Retina (tissue), 1 donor: ENCODE data around the gene TANGO6.
A peak's percentile ranks its signal among the peaks of the same experiment; 100 is the strongest.

ENCODE experiments used
- DNase-seq: peaks from one replicate; pipeline ENCODE4 v3.0.0-alpha.2; 2016

TANGO6 gene

DNA sequence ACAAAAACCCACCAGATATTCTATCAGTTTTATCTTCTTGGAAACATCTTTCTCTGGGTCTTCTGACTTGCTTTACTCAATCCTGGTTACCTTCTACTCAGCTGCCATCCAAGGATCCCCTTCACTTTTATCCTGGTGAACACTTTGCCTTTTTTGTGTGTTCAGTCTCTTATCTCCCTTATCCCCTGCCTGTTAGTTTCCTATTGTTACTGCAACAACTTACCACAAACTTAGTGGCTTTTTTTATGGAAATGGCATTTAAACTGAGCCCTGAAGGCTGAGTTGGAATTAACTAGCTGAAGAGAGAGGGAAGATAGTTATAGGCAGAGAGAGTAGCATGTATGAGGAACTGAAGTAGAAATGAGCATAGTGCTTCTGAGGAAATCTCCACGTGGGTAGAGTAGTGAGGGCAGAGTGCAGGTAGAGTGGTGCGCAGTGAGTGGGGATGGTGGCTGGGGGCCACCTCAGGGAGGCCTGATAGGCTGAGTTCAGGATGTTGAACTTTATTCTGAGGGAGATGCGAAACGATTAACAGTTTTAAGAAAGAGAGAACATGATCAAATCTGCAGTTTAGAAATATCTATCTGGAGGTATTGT lies 26.3 kb downstream of the TANGO6 start:
- no peak for DNase-seq

DNA sequence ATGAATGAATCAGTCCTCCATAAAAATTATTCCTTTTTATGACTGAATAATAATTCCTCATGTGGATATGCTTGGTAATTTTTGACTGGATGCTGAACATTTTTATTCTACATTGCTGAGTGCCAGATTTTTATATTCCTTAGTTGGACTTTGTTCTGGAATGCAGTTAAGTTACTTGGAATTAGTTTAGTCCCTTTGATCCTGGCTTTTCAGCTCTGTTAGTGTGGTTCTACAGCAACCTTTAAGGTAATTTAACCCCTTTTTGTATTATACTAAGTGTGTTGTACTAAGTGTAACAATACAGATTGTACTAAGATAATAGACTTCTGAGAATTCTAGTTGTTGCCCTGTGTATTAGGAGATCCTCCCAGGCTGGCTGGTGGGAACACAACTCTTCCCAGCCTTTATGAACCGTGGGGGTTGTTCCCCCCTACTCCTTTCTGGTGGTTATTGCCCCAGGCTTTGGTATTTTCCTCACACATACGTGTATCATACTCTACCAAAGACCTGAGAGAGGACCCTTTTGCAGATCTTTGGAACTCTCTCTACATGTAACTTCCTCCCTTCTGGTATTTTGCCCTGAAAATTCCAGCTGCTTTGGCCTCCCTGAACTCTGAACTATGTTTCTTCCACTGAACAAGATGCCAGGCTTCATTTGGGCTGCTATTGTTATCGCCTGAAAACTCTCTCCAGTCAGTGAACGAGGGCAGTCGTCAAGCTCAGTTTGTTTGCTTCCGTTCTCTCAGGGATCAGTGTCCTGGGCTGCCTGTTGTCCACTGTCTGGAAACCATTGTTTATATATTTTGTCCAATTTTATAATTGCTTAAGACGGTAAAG lies 30.5 kb downstream of the TANGO6 start:
- DNase-seq: no peak

GRCh38 chr16:68875871-68876270 lies 32.5 kb downstream of the TANGO6 start:
- DNase-seq: no peak

- no peak for DNase-seq
These were observed 40.4 kb downstream of the TANGO6 start for GRCh38 chr16:68883685-68884084.

DNA sequence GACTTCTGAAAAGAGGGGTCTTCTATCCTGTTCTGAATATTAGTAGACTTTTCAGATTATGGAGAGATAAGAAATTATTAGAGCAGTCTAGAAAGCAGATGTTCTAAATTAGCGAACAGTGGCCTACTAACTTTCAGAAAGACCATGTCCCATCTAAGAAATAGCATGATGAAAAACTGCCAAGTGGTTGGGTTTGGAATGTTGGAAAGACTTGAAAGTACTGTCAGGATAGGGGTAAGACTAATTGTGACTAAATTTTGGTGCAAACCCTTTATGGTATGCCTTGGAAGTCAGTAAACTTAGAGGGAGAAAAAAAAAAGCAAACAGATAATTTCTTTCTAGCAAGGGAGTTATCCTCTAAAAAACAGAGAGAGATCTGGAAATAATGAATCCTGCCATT lies 41.1 kb downstream of the TANGO6 start:
- DNase-seq: no peak

GRCh38 chr16:68884861-68885720 lies 41.8 kb downstream of the TANGO6 start:
- DNase-seq: peak; percentile 18

DNA sequence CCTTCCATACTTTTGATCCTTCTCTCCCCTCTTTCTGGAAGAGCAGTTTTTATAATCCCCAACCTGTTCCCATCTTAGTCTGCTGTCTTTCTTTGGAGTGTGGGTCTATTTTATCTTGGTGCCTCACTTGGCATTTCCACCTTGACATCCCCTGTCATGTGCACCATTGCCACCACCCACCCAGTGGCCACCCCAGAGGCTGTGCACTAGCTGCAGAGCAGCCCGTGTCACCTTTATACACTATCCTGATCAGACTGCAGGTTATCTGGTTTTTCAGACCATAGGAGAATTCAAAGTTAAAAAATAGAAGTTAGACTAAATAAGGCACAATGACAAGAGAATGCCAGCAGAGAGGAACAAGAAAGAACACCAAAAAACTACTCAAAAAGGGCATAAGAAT lies 43.8 kb downstream of the TANGO6 start:
- DNase-seq: no peak

GRCh38 chr16:68889508-68890150 lies 46.3 kb downstream of the TANGO6 start:
- DNase-seq: no peak

- no peak for DNase-seq
These were observed 48.9 kb downstream of the TANGO6 start for GRCh38 chr16:68892214-68892613.

DNA sequence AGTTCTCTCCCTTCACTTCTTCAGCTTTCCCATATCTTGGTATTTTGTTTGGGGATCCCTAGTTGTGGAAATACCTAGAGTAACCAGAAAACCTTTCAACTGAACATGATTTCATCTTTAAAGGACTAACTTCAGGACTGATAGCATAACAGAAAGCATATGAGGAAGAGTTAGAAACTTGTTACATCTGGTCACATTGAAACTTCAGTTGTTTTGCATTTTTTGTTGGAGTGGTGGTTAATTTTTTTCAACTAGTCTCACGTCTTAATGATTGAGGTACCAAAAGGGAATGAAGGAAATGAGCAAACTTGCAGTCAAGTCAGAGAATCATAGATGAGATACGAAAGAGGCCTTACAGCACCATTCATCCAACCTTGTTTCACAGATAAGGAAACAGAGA lies 49.6 kb downstream of the TANGO6 start:
- no peak for DNase-seq

- DNase-seq: no peak
These were observed 50.7 kb downstream of the TANGO6 start for GRCh38 chr16:68893710-68894705.

DNA sequence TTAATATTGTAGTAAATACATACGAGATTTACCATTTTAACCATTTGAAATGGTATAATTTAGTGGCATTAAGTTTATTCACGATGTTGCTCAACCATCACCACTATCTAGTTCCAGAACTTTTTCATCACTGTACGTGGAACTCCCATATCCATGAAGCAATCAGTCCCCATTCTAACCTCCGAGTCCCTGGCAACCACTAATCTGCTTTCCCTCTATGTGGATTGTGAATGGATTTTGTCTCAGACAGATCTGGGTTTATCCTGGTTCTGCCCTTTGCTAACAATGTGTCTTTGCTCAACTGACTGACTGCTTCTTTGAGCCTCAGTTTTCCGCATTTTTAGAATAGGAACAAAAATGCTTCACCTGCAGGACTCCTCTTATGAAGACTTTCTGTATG lies 51.4 kb downstream of the TANGO6 start:
- no peak for DNase-seq

GRCh38 chr16:68898026-68898425 lies 54.7 kb downstream of the TANGO6 start:
- DNase-seq: no peak

DNA sequence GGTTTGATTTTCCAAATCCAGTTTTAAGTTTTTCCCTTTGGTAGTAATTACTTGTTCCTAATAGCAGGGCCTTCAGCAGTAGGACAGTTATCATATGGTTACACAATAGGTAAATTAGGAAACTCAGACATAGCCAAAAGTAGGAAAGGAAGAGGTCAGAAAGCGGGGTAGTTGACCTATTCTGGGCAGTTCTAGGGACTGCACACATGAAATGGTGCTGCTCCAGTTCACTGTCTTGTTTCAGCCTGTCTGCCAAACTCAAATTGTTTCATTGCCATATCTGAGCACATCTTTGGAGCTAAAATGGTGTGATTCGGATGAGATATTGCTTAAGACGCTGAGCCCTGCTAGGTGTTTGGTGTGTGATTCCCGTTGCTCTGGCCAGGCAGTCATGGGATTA lies 56.7 kb downstream of the TANGO6 start:
- DNase-seq: no peak

GRCh38 chr16:68902003-68902968 lies 59.0 kb downstream of the TANGO6 start:
- peak; percentile 69 for DNase-seq

GRCh38 chr16:68902969-68903345 lies 59.6 kb downstream of the TANGO6 start:
- no peak for DNase-seq

DNA sequence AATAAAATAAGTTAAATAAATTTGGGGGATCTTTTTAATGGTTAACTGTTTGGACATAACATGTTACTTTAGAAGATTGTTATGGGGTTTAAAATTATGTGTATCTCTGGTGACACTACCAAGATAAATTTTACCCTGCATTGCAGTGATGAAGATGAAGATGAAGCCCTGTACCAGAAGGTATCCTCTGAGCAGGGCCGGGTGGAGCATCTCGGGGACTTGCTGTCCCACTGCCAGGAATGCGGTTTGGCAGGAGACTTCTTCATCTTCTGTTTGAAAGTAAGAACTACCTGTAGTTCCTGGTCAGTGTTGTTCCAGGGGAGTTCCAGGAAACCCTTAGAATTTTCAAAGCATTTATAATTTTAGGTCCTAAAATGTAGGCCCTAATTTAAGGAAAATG lies 64.0 kb downstream of the TANGO6 start:
- no peak for DNase-seq

DNA sequence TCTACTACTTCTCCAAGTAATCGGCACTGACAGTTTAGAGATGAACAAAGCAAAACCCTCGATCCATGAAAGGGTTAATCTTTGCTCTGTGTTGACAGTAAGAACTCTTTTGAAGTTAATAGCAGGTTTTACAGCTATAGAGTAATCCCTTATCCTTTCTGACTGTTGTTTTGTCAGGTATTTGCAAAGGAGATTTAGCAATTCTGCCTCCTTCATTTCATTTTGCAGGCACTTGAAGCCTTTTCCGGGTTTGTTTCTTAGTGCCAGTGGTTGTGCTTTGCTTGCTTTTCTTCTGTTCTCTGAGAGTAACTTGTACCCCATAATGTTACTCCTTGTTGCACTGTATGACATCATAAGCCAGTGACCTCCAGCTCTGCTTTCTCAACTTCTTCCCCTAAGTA lies 64.5 kb downstream of the TANGO6 start:
- DNase-seq: no peak

- peak; percentile 32 for DNase-seq
These were observed 65.9 kb downstream of the TANGO6 start for GRCh38 chr16:68909099-68909733.

GRCh38 chr16:68910051-68910450 lies 66.7 kb downstream of the TANGO6 start:
- DNase-seq: peak; percentile 78
